GM21447 (cell line): ENCODE measurements around the gene GORASP1.
A peak's percentile ranks its signal among the peaks of the same experiment; 100 is the strongest.

Experiments used
- ATAC-seq: cut with Tn5 transposase; IDR thresholded peaks from one replicate; pipeline ENCODE4 v1.9.1; 2021; ENCODE audit not compliant: unreplicated experiment

Gene GORASP1

DNA sequence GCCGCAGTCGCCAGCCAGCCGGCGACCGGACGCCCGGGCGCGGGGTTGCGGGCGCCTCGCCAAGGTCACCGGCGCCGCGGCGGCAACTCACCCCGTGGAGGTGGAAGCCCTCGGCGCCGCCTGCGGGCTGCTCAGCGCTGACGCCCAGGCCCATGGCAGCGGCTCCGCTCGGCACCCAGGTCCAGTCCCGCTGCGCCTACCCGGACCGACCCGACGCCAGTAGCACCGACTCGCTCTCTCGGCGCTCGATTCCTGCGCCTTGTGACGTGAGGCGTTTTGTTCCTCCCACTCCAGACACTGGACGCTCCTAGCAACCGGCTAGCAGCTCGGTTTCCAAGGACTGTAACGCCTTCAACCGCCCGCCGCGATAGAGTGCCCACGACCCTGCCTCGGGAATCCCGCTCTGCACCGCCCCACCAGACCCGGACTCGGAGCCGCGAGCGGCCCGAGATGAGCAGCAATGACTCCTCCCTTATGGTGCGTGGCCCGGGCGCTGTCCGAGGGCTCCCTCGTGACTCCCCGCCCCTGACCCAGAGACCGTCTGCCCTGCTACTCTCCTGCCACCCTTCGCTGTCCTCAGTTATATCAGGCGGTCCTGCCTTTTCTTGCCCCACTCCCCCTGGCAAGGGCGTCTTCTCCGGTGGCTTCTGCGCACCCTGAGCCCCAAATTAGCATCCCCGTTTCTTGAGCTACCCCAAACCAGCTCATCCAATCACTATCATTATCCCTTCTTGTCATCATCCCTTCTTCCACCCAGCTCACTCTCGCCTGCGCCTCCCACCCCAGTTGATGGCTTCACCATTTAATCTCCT is at the start of gene GORASP1, which contains the start of gene TTC21A:
Gene GORASP1, minus strand, starts transcription at position 240 of the 812 bp plus-strand sequence. Its CDS starts 86 bp downstream, at position 154.
Gene TTC21A, plus strand, starts transcription at position 293 of the 812 bp plus-strand sequence. Its CDS starts 158 bp downstream, at position 451.
- peak; percentile 43 for ATAC-seq

GRCh38 chr3:39156421-39156820 is 49.0 kb upstream of the GORASP1 start:
- no peak for ATAC-seq

DNA sequence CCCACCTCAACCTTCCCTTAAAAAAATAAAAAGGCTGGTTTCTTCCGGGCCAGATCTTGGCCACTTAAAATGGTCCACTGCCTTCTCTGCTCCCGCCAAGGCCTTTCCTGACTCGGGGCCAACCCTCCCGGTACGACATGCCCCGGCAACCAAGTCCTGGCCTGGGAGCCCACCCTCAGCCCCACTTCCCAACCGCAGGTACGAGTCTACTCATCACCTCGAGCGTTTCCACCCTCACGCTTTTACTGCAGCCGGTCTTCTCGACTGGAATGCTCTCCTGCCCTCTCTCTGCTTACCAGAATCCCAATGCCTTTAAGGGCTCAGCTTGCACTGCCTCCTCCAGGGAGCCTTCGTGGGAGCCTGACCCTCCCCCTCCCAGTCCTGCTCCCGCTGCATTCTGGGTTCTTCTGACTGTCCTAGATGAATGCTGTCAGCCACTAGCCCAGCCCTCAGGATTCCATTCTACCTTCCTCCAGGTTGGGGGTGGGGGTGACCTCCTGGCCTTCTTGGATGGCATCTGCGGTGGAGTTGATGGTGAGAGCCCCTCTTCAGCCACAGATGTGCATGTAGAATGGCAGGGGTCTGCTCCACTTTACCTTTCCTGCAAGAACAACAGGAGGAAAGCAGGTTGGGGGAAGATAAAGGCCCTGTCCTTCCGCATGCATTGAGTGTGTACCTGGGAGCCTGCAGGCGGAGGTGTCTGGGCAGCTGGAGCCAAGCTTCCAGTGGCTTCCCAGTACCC is 47.0 kb upstream of the GORASP1 start:
- ATAC-seq: no peak

GRCh38 chr3:39153977-39154279 is 46.5 kb upstream of the GORASP1 start:
- ATAC-seq: no peak

DNA sequence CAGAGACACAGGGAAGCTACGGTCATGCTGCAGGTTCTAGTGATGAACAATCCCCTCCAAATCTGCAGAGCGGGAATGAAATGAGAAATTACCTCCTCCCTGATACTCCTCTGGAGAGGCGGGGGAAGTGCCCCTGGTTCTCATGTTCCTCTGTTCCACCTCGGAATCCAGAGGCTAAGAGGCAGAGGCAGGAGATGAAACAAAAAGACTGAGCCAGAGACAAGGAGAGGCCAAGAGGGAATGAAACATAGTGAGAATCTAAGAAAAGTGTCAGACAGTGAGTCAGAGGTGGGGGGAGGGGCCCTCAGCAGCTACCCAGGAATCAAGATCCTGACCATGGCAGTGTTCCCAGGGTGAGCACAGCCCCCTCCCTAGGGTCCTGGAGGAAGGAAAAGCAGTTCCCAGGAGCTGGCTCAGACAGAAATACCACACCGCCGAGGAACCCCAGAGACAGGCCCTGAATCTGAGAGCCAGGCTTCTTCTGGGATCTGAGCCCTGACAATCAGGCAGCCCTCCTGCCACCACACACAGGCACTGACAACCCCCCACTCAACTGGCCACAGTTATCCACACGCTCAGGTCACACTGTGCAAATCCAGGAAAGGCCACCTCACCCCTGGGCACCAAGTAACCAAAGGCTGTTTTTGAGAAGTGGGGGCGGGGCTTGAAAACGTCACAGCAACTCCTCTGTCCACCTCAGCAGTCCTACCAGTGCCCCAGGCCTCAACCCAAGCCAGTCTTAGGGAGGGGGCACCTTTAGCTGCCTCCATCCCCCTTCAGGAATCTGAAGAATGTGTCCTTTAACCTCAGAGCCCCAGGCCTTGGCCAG is 43.6 kb upstream of the GORASP1 start:
- ATAC-seq: no peak

GRCh38 chr3:39150148-39150802 is 42.8 kb upstream of the GORASP1 start:
- ATAC-seq: no peak

- no peak for ATAC-seq
Observed at GRCh38 chr3:39149498-39150147, 42.2 kb upstream of the GORASP1 start.

DNA sequence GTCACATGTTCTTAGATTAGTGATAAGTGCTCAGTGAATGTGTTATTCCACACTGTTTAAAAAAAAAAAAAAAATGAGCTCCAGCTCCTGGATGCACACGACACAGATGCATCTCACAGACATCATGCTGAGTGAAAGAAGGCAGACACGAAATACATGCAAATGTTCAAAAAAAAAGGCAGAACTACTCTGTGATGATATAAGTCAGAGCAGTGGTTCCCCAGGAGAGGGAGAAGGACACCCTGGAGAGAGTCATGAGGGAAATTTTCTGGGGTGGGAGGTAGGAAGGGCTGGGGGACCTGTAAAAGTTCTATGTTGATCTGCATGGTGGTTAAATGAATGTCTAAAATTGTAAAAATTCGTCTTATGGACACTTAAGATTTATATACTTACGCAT is 41.6 kb upstream of the GORASP1 start:
- ATAC-seq: no peak

DNA sequence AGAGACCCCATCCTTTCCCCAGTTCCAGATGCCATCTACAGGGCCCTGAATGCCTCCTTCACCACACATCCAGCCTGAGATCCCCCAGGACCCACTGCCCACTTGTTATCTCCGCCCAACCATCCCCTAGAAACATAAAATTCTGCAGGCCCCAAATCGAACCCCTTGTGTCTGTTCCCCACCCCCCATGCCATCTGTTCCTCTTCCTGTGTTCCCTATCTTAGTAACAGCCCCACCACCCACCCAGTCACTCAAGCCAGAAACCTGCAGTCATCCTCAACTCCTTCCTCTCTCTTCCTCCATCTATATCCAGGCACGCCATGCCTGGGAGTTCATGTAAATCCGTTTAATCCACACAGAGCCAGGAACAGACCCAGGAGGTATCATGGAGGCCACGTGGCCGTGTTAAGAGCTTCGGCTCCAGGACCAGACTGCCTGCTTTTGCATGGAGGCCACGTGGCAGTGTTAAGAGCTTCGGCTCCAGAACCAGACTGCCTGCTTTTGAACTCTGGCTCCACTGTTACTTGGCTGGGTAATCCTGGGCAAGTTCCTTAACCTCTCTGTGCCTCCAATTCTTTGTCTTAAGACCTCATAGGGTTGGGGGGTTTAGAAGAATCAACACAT is 41.1 kb upstream of the GORASP1 start:
- ATAC-seq: no peak

- ATAC-seq: peak; percentile 27
Observed at GRCh38 chr3:39147711-39148434, 40.4 kb upstream of the GORASP1 start.

- ATAC-seq: no peak
Observed at GRCh38 chr3:39146611-39147591, 39.5 kb upstream of the GORASP1 start.

GRCh38 chr3:39146083-39146501 is 38.7 kb upstream of the GORASP1 start:
- ATAC-seq: no peak

- ATAC-seq: no peak
Observed at GRCh38 chr3:39144748-39145380, 37.4 kb upstream of the GORASP1 start.

DNA sequence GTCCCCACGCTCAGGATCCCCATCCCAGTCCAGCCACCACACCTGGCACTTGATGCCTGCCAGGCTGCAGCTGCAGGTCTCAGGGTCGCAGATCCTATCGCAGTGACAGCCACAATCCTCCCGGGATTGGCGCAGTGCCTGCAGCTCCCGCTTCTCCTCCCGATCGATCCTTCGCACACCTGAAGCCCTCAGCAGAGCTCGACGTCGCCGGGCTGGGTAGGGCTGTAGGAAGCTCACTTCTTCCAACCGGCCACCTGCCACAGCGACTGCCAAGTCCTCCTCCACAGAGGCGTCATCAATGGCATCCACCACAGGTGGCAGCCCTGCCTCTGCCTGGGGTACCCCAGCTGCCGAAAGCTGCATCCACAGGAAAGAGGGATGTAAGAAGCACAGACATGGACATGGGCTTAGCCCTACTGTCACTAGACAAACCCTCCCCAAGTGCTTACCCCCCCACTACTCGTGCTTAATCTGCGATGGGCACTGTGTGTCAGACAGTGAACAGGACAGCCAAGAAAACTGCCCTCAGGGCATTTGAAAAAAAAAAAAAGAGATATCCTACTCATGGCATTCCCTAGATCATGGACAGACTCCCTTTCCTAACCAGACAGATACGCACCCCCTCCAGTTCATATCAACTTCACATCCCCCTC is 36.8 kb upstream of the GORASP1 start:
- ATAC-seq: no peak

GRCh38 chr3:39143051-39143885 is 35.8 kb upstream of the GORASP1 start:
- no peak for ATAC-seq

- ATAC-seq: no peak
Observed at GRCh38 chr3:39142067-39142466, 34.6 kb upstream of the GORASP1 start.
